K562 (cell line): ENCODE results near the gene BCAS1. TPM values are rescaled to one million over a fixed set of nuclear protein-coding genes. Genes with fewer than 3 reads are reported as not detected.

Source experiments
- ATAC-seq: fragments of 200-7000 bp; cut with Tn5 transposase; 3 replicates; pipeline ENCODE4 v1.9.1; 2020; ENCODE audit warnings: moderate library complexity
- BruUV-seq: library from RNA; stranded (reverse); fragments of 400-500 nt; replicated peaks from 2 replicates; lab custom pipeline; 2021; lab: Mats Ljungman, UMichigan
- CTCF ChIA-PET: fragments of 300-600 bp; formaldehyde crosslinking; extraction: SDS; loops from one replicate; lab custom pipeline; 2021; ENCODE audit warnings: low intra/inter-chr PET ratio; lab: Yijun Ruan, JAX
- POLR2A ChIA-PET: fragments of 300-600, 350-650 bp; sonication (Branson Sonifier 250); formaldehyde crosslinking; extraction: SDS; loops from one replicate; lab custom pipeline; 2021; ENCODE audit warnings: antibody characterized with exemption, inconsistent platforms; lab: Yijun Ruan, JAX
- DNase-seq, 4 experiments: peaks; one replicate each; pipeline versions ENCODE4 v3.0.0 to v3.0.0-alpha.2; 2011 to 2018; ENCODE audit warnings: low spot score in 3 of 4, mixed read lengths in 3 of 4; ENCODE audit errors: extremely low read depth in 1 of 4
- FAIRE-seq: peaks from 2 replicates; lab custom pipeline; 2011; peaks lifted over from hg19 to GRCh38; lab: Jason Lieb, UNC
- H2AFZ ChIP-seq: 2 replicates; pipeline ENCODE4 v1.6.0; 2011; ENCODE audit warnings: low read depth, low read length, control low read depth, inconsistent platforms
- H3K27ac ChIP-seq: fragments of 200-600 bp; 3 replicates; pipeline ENCODE4 v1.8.0; 2011; ENCODE audit warnings: low read depth, mild to moderate bottlenecking, control low read depth, inconsistent platforms, low read length, moderate library complexity, mixed read lengths; ENCODE audit errors: extremely low read depth
- H3K27me3 ChIP-seq, 2 experiments: fragments of 300-600 bp in 1 of 2; 2 replicates in 1 of 2; 3 replicates in 1 of 2; pipeline versions ENCODE4 v1.6.0 to v1.8.0; 2011; ENCODE audit warnings: inconsistent platforms in 2 of 2, low read length in 2 of 2, mild to moderate bottlenecking in 1 of 2, mixed read lengths in 1 of 2, moderate library complexity in 1 of 2; ENCODE audit not compliant: control insufficient read depth in 2 of 2, insufficient read depth in 2 of 2
- H3K36me3 ChIP-seq: fragments of 300-600 bp; 3 replicates; pipeline ENCODE4 v1.8.0; 2011; ENCODE audit warnings: mild to moderate bottlenecking, low read length, inconsistent platforms; ENCODE audit not compliant: control insufficient read depth, insufficient read depth
- H3K4me1 ChIP-seq, 2 experiments: fragments of 200-600 bp in 1 of 2; replicated peaks in 1 of 2; 2 replicates in 1 of 2; 3 replicates in 1 of 2; pipeline versions ENCODE4 v1.5.1 to v1.8.0; 2011; ENCODE audit warnings: inconsistent platforms in 2 of 2, low read length in 2 of 2, mild to moderate bottlenecking in 1 of 2, mixed read lengths in 1 of 2, moderate library complexity in 1 of 2; ENCODE audit not compliant: control insufficient read depth in 2 of 2, insufficient read depth in 2 of 2
- H3K4me2 ChIP-seq: 2 replicates; pipeline ENCODE4 v1.6.1; 2011; ENCODE audit warnings: low read length, control low read depth, inconsistent platforms, mixed read lengths; ENCODE audit not compliant: insufficient read depth
- H3K4me3 ChIP-seq: fragments of 200-600 bp; sonication (generic), shearing (Covaris generic); 2 replicates; pipeline ENCODE4 v1.5.1; 2016; ENCODE audit warnings: control low read depth, inconsistent platforms
- H3K79me2 ChIP-seq: fragments of 200-600 bp; 3 replicates; pipeline ENCODE4 v1.8.0; 2011; ENCODE audit warnings: low read length, inconsistent platforms; ENCODE audit not compliant: control insufficient read depth, insufficient read depth
- H3K9ac ChIP-seq, 2 experiments: 2 replicates each; pipeline versions ENCODE4 v1.6.0 to v1.6.1; 2011; ENCODE audit warnings: low read depth in 2 of 2, low read length in 2 of 2, control low read depth in 1 of 2, inconsistent platforms in 1 of 2, mild to moderate bottlenecking in 1 of 2, mixed read lengths in 1 of 2; ENCODE audit not compliant: insufficient read depth in 1 of 2
- H3K9me1 ChIP-seq: one replicate; pipeline ENCODE4 v1.6.0; 2011; ENCODE audit warnings: inconsistent platforms, mild to moderate bottlenecking, low read length, moderate library complexity; ENCODE audit not compliant: control insufficient read depth, insufficient read depth
- H3K9me3 ChIP-seq: replicated peaks from 2 replicates; pipeline ENCODE4 v1.5.1; 2011; ENCODE audit warnings: low read depth, low read length, inconsistent platforms; ENCODE audit not compliant: control insufficient read depth, insufficient read depth
- H4K20me1 ChIP-seq: replicated peaks from 2 replicates; pipeline ENCODE4 v1.6.1; 2011; ENCODE audit warnings: low read length, inconsistent platforms, mixed read lengths; ENCODE audit not compliant: control insufficient read depth, insufficient read depth
- ATF1 ChIP-seq, 2 experiments: fragments of 450-650 bp in 1 of 2; IDR thresholded peaks; 2 replicates each; pipeline ENCODE4 v1.6.1; 2016; ENCODE audit warnings: missing compliant biosample characterization in 1 of 2, missing genetic modification characterization in 1 of 2
- CEBPG ChIP-seq, 3 experiments: fragments of 200-800 bp in 1 of 3; sonication (Bioruptor generic) in 1 of 3; sonication (generic) in 1 of 3; formaldehyde crosslinking in 1 of 3; IDR thresholded peaks in 2 of 3; conservative IDR thresholded peaks in 1 of 3; 2 replicates each; pipeline versions ENCODE4 v1.6.1 to v1.8.0; 2016 to 2022; ENCODE audit warnings: missing compliant biosample characterization in 2 of 3, missing genetic modification characterization in 2 of 3, mild to moderate bottlenecking in 1 of 3, missing genetic modification reagents in 1 of 3
- PHF21A ChIP-seq: fragments of 450-650 bp; IDR thresholded peaks from 2 replicates; pipeline ENCODE4 v1.6.1; 2017; ENCODE audit warnings: low read depth, borderline replicate concordance
- RBM34 ChIP-seq: fragments of 200-400 bp; formaldehyde crosslinking; IDR thresholded peaks from 2 replicates; pipeline ENCODE4 v1.6.1; 2018; ENCODE audit warnings: low read length, borderline replicate concordance; ENCODE audit not compliant: insufficient read depth
- RFX1 ChIP-seq: fragments of 450-650 bp; IDR thresholded peaks from 2 replicates; pipeline ENCODE4 v1.6.1; 2016; ENCODE audit warnings: mild to moderate bottlenecking, moderate library complexity
- ZC3H11A ChIP-seq: IDR thresholded peaks from 2 replicates; pipeline ENCODE4 v1.6.1; 2012; ENCODE audit warnings: low read depth, low read length, improper control_type of control experiment
- WGBS: fragments of 100-300 bp; shearing (Covaris generic); methylation state at CpG from one replicate; pipeline ENCODE4 v1.1.6; 2016; ENCODE audit warnings: low coverage, mixed read lengths; ENCODE audit not compliant: insufficient coverage; ENCODE audit errors: missing lambda C conversion rate; 5-methylcytosine and 5-hydroxymethylcytosine counted together
- in situ Hi-C: fragments of 300-500 bp; cut with MboI; formaldehyde crosslinking; loops from 4 replicates; pipeline ENCODE4 v1.15.0; 2018; ENCODE audit warnings: inconsistent platforms, mixed read lengths
- intact Hi-C: fragments of 100-400 bp; cut with micrococcal nuclease; formaldehyde crosslinking; loops from 2 replicates; pipeline ENCODE4 v1.14.2; 2022
- polyA plus RNA-seq, 8 experiments: library from polyadenylated mRNA; depleted of rRNA in 4 of 8; stranded (reverse) in 5 of 8; unstranded in 3 of 8; fragments of >200 nt; fragmentation: Nextera tagmentation in 2 of 8; fragmentation: Illumina TruSeq in 1 of 8; extraction: Ambion mirVana in 2 of 8; extraction: Trizol in 1 of 8; gene quantifications; 2 replicates each; pipeline versions ENCODE4 v1.2.1 to v1.2.3, GENCODE V29; 2011 to 2014; ENCODE audit warnings: inconsistent platforms in 1 of 8, missing spikeins in 1 of 8
- total RNA-seq, 7 experiments: library from RNA; depleted of rRNA in 6 of 7; stranded (reverse); fragments of >200 nt in 6 of 7; fragmentation: Illumina TruSeq in 2 of 7; extraction: Trizol in 2 of 7; gene quantifications; 2 replicates each; pipeline versions ENCODE4 v1.2.1 to v1.2.3, GENCODE V29; 2011 to 2021; ENCODE audit warnings: low replicate concordance in 1 of 7
- TF ChIP-seq, protein P1 (sequence below), 3 experiments: fragments of 200-800 bp in 1 of 3; fragments of 250-450 bp in 1 of 3; fragments of 450-650 bp in 1 of 3; sonication (Bioruptor Pico) in 1 of 3; sonication (Bioruptor generic) in 1 of 3; formaldehyde crosslinking in 1 of 3; IDR thresholded peaks; 2 replicates each; pipeline versions ENCODE4 v1.6.1 to v1.8.0; 2016 to 2022; ENCODE audit warnings: mild to moderate bottlenecking in 2 of 3, missing genetic modification characterization in 2 of 3, missing compliant biosample characterization in 1 of 3, moderate library complexity in 1 of 3

BCAS1 gene
- total and polyA plus RNA-seq, 9 of the 15 experiments (the other 6 are each of a cell fraction or from before 2014, with no cell fraction given) = 0.18 to 2.3 (median 0.93) TPM

- H3K9me3 ChIP-seq = no peaks in the 10 kb centered on the region
- FAIRE-seq (no peak), DNase-seq (no peak), ATAC-seq (no peak)
- no peak for TF ChIP-seq PHF21A
- 0 out of 2 replicates have a peak, but pooled peaks have one; percentile 1 for TF ChIP-seq RFX1
- TF ChIP-seq, protein P1, sequence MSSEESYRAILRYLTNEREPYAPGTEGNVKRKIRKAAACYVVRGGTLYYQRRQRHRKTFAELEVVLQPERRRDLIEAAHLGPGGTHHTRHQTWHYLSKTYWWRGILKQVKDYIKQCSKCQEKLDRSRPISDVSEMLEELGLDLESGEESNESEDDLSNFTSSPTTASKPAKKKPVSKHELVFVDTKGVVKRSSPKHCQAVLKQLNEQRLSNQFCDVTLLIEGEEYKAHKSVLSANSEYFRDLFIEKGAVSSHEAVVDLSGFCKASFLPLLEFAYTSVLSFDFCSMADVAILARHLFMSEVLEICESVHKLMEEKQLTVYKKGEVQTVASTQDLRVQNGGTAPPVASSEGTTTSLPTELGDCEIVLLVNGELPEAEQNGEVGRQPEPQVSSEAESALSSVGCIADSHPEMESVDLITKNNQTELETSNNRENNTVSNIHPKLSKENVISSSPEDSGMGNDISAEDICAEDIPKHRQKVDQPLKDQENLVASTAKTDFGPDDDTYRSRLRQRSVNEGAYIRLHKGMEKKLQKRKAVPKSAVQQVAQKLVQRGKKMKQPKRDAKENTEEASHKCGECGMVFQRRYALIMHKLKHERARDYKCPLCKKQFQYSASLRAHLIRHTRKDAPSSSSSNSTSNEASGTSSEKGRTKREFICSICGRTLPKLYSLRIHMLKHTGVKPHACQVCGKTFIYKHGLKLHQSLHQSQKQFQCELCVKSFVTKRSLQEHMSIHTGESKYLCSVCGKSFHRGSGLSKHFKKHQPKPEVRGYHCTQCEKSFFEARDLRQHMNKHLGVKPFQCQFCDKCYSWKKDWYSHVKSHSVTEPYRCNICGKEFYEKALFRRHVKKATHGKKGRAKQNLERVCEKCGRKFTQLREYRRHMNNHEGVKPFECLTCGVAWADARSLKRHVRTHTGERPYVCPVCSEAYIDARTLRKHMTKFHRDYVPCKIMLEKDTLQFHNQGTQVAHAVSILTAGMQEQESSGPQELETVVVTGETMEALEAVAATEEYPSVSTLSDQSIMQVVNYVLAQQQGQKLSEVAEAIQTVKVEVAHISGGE (CRISPR knock-in tag; IDR thresholded peaks at IDR 0.05) = peak in 1 of 3 experiments; percentile 20; a peak in 1 of 6 replicates
- TF ChIP-seq RBM34 = no peak
- no peak for TF ChIP-seq ATF1 (CRISPR knock-in tag; IDR thresholded peaks at IDR 0.05)
- TF ChIP-seq ATF1 (tag; IDR thresholded peaks at IDR 0.05) = no peak
- no peak for TF ChIP-seq ZC3H11A
- no peak for TF ChIP-seq CEBPG (CRISPR knock-in tag; IDR thresholded peaks at IDR 0.05)
- TF ChIP-seq CEBPG (tag; conservative IDR thresholded peaks at IDR 0.05 in 1 of 2, IDR thresholded peaks at IDR 0.05 in 1 of 2) = 0 out of 4 replicates have a peak, but pooled peaks of 1 of the 2 experiments have one; percentile 18
- intact Hi-C loops (no loop called here), in situ Hi-C loops (no loop called here)
- peaks cover 6 to 22% of the 10 kb centered on the region in 2 experiments; a peak in 4 of 5 replicates for H3K4me1 ChIP-seq
- H3K9me1 ChIP-seq = no peaks in the 10 kb centered on the region
- CTCF ChIA-PET = no interaction called here
- no peak overlapping the region for H3K4me3 ChIP-seq
- H4K20me1 ChIP-seq = no peaks in the 10 kb centered on the region
- H3K4me2 ChIP-seq = no peak overlapping the region
- peak overlapping the region; percentile 96 for H2AFZ ChIP-seq
- H3K27ac ChIP-seq = no peak overlapping the region
- BruUV-seq = no TSS peak
- H3K36me3 ChIP-seq = no peaks in the 10 kb centered on the region
- 78% methylated on average over 5 of the region's 5 CpGs for whole genome bisulfite sequencing
- no peaks in the 10 kb centered on the region for H3K79me2 ChIP-seq
- H3K27me3 ChIP-seq = no peaks in the 10 kb centered on the region
- POLR2A ChIA-PET = no interaction called here
- H3K9ac ChIP-seq = no peak overlapping the region
Observed at GRCh38 chr20:53905820-53906191, 164.6 kb downstream of the BCAS1 start.
